ENCODE results near the gene PM20D1. TPM values are rescaled to one million over a fixed set of nuclear protein-coding genes. Genes with fewer than 3 reads are reported as not detected.

The PM20D1 gene
- total RNA-seq, 1 experiment from 2014 or later, result 0.37 TPM

GRCh38 chr1:205826016-205826806, 23.7 kb downstream of the PM20D1 start (continued):
- no peak for TF ChIP-seq ZNF532 (CRISPR knock-in tag; IDR thresholded peaks at IDR 0.05; ENCODE audit: borderline replicate concordance)
- TF ChIP-seq CREM (CRISPR knock-in tag; IDR thresholded peaks at IDR 0.05), result no peak
- no peak for TF ChIP-seq ESRRA (CRISPR knock-in tag; IDR thresholded peaks at IDR 0.05; ENCODE audit: borderline replicate concordance)
- no peak for TF ChIP-seq E2F4 (CRISPR knock-in tag; IDR thresholded peaks at IDR 0.05; ENCODE audit: borderline replicate concordance, low read depth)
- TF ChIP-seq NR3C1 (CRISPR knock-in tag; conservative IDR thresholded peaks at IDR 0.05; ENCODE audit: low read depth), result no peak
- TF ChIP-seq GTF2I (CRISPR knock-in tag; conservative IDR thresholded peaks at IDR 0.05), result no peak
- TF ChIP-seq SOX15 (CRISPR knock-in tag; IDR thresholded peaks at IDR 0.05), result no peak
- no peak for TF ChIP-seq HMGXB4 (CRISPR knock-in tag; IDR thresholded peaks at IDR 0.05)
- no peak for TF ChIP-seq ZNF423 (CRISPR knock-in tag; IDR thresholded peaks at IDR 0.05)
- no peak for TF ChIP-seq FOXK1 (CRISPR knock-in tag; IDR thresholded peaks at IDR 0.05)

GRCh38 chr1:205824180-205824579, 25.8 kb downstream of the PM20D1 start:
- Mint-ChIP-seq H3K36me3 (no peaks in the 10 kb centered on the region), H3K9me3 (peaks cover 6% of the 10 kb centered on the region; the same call in 1 of the 2 replicates), H3K4me1 (peaks cover 17% of the 10 kb centered on the region), H3K27ac (no peak overlapping the region), H3K4me3 (no peak overlapping the region), H3K27me3 (ENCODE audit: low read depth) (peaks cover 3% of the 10 kb centered on the region; the same call in 1 of the 2 replicates)
- ATAC-seq, result no peak
- DNase-seq (ENCODE audit: low spot score), result no peak
- ChIA-PET CTCF (interaction anchor here (1.4 kb wide), 1 partner anchor 154 kb away, joined by 3 read pairs; no protein-coding TSS in a partner anchor), POLR2A (no interaction called here)
- TF ChIP-seq EMX1 (CRISPR knock-in tag; IDR thresholded peaks at IDR 0.05) (no peak), SP1 (CRISPR knock-in tag; conservative IDR thresholded peaks at IDR 0.05) (no peak), ZNF121 (CRISPR knock-in tag; IDR thresholded peaks at IDR 0.05) (no peak), TEAD1 (CRISPR knock-in tag; IDR thresholded peaks at IDR 0.05) (no peak), ATF6 (CRISPR knock-in tag; IDR thresholded peaks at IDR 0.05) (no peak), HMGXB4 (CRISPR knock-in tag; IDR thresholded peaks at IDR 0.05) (no peak), ZNF532 (CRISPR knock-in tag; IDR thresholded peaks at IDR 0.05; ENCODE audit: borderline replicate concordance) (no peak), ZNF423 (CRISPR knock-in tag; IDR thresholded peaks at IDR 0.05) (no peak), ZSCAN18 (CRISPR knock-in tag; IDR thresholded peaks at IDR 0.05) (no peak), ZNF138 (CRISPR knock-in tag; conservative IDR thresholded peaks at IDR 0.05) (no peak), MYBL2 (CRISPR knock-in tag; IDR thresholded peaks at IDR 0.05) (no peak)

Data from WTC11 (cell line).